Measurements from ENCODE around the gene BDH2.

Gene BDH2

DNA sequence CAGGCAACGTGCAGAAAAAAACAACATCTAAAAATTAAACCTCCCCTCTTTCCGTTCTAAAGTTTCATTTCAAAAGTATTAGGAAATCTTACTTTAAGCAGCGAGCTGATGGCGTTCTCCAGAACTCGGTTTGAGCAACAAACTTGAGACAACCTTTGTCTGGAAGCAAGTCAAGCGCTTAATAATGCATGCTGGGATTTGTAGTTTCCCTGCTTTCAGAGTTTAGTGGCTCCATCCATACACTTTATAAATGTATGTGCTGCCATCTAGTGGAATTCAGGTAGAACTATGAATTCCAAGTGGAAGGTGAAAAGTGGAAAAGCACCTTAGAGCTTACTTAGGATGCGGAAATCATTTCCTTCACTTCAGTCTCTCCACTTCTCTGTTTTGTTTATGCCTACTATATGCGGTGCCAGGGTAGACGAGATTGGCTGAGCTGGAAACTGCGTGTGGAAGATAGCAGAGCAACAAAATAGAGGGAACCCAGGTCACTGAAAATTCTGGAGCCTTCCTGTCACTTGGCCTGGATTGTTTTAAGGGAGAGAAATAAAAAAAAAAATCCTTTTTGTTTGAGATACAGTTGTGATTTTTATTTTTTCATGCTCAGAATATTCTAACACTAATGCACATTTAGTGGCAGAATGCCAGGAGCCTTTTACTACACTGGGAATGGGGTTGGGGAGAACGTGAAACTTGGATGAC lies at the start of gene BDH2:
TSS of gene BDH2 (minus strand) at position 144 of the 702 bp plus-strand sequence. CDS start 3,580 bp downstream, outside the sequence.
- DNase-seq: peak; percentile 70

DNA sequence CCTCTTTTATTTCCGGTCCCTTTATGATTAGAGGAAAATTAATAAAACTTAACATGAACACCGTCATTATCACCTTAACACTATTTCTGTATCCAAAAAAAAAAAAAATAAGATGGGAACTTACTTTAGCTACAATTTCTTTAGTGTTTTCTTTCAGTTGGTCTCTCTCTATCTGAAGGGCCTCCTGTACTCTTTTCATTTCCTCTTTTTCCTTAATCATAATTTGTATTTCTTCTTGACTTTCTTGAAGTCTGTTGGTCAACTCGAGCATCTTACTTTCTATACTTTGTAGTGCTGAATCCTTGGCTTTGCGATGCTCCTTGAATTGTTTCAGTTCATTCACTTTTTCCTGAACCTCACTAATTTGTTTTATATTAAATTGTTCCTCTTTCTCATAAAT lies 45.3 kb upstream of the BDH2 start:
- DNase-seq: no peak

DNA sequence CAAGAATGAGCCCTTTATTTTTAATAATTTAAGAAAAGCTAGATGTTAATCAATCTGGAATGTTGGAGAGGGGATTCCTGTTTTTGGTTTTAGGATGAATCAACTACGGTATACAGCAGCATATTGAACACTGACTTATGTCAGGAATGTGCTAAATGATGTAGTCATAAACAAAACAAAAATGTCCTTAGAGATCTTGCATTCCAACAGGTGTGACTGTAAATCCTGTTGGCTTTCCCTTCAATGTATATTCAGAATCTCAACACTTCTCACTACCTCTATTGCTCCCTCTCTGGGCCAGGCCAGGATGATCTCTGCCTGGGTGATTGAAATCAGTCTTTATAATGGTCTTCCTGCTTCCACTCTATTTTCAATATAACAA lies 37.8 kb upstream of the BDH2 start:
- no peak for DNase-seq

DNA sequence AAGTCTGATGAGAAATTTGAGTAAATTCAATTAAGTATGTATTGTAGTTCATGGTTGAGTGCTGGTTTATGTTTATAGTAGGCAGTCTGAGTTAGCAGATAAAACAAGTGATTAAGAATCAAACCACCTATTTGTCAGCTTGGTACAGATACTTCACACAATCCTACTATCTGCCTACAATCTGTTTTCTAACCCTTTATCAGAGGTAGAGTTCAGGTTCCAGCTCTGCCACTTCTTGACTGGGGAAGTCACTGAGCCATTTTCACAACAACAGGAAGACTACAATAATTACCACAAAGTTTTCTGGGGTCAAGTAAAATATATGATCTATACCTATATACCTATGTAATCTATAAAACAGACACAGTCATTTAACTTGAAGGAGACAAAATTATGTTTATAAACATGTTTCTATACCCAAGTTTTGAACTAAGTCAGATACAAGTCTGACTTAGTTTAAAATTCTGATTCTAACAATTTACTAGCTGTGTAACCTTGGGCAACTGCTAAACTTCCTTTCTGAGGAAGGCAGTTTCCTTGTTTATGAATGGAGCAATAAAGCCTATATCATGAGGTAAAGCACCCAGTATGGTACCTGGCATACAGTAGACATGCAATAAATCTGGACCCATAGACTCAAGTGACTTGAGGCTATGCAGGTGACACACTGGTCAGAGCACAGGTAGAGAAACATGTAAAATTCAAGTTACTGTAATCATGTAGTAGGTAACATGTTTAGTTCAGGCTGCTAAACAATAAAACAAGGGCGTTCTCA lies 37.2 kb upstream of the BDH2 start:
- no peak for DNase-seq

DNA sequence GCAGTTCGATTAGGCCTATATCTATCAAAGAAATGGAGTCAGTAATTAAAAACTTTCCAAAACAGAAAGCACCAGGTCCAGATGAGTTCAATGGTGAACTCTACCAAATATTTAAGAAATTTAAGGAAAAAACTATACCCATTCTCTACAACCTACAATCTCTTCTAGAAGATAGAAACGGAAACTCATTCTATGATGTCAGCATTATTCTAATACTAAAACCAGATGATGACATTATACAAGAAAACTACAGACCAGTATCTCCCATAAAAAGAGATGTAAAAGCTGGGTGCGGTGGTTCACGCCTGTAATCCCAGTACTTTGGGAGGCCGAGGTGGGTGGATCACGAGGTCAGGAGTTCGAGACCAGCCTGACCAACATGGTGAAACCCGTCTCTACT lies 29.5 kb upstream of the BDH2 start:
- no peak for DNase-seq

DNA sequence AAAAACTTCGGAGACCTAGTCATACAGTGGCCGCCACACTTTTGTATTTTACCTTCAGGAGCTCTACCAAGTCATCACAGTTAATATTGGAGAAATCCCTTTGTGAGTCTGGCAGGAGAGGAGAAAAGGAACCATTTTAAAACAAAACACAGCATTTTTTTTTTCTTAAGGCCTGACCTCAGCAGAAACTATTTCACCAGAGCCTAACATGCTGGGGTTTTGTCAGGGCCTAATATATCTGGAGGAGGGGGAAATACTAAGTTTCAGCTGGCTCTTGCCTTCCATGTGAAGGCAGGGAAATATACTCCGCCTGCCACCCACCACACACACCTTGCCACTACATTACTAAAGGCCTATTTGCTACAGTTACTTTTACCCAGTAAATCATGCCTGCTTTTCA lies 26.5 kb upstream of the BDH2 start:
- DNase-seq: no peak

DNA sequence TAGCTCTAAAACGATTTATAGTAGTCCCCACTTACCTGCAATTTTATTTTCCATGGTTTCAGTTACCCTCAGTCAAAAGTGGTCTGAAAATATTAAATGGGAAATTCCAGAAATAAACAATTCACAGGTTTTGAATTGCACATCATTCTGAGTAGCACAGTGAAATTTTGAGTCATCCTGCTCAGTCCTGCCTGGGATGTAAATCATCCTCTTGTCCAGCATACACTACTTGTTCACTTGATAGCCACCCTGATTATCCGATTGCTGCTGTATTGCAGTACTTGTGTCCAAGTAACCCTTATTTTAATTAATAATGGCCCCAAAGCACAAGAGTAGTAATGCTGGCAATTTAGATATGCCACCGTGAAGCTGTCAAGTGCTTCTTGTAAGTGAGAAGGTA lies 23.5 kb upstream of the BDH2 start:
- no peak for DNase-seq

DNA sequence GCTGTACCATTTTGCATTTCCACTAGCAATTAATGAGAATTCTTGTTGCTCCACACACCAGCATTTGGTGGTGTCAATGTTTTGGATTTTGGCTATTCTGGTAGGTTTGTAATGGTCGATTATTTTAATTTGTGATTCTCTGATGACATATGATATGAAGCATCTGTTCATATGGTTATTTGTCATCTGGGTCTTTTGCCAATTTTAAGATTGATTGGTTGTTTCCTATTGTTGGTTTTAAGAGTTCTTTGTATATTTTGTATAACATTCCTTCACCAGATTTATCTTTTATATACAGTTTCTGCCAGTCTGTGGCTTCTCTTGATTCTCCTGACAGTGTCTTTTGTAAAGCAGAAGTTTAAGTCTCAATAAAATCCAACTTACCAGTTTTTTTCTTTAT lies 18.5 kb upstream of the BDH2 start:
- DNase-seq: no peak

DNA sequence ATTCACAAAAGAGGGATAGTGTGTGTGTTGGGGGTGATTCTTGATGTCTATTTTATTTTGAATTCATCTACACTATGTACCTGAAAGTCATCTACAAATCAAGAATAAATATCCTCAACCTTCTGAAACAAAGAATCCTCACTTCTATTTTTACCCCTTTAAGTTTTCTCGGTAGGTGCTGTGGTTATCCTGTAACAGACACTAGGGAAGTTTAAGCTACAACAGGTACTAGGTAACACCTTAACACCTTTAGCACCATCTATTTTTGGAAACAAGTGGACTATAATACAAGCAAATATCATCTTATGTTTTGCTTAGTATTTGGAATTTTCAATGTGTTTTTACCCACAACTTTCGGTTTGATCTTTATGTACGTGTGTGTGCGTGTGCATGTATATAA lies 12.0 kb upstream of the BDH2 start:
- DNase-seq: no peak

DNA sequence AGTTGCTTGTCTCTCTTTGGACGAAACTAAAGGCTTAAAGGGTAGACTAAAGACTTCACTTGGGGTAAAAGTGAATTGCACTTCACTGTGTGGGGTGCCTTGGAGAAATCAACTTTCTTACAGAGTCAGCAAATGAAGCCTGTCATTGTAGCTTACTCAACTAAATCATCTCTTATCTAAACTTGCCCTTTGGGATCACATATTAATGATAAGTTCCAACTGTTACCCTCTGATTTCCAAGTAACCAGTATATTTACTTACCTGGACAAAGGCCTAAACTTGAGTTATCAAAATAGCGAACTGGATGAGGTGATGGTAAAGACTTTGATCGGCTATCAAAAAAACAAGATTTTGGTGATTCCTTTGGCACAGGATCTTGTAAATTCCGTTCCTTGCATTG lies 8.9 kb upstream of the BDH2 start:
- no peak for DNase-seq

DNA sequence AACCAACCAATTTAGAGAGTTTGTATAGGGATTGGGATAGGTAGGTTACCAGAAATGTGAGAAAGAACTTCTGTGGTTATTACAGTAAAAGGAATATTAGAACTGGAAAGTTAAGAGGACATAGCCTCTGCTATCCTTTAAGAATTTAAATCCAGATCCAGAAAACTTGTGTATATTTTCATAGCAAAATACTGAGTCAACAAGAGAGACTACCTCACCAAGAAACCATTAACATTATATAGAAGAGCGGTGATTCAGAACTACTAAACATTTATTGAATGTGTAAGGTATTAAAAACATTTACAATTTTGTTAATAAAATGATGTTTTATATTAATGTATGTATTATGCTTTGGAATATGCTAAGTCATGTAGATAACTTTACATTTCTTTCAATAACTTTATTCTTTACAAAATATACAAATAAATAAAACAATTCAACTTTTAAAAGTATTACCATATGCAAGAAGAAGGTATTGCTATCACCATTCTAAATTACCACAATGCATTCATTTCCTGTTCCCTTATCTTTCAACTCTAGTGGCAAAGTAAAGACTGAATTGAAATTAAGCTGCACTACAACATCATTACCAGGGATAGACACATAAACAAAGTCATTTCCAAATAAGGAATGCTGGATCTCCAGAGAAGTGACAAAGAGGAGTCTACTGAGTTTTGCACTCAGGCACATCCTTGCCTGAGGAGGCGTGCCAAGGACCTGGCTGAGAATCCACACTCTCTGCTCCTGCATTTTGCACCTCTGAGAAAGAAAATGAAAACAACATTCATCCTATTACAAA lies 6.1 kb upstream of the BDH2 start:
- DNase-seq: no peak

DNA sequence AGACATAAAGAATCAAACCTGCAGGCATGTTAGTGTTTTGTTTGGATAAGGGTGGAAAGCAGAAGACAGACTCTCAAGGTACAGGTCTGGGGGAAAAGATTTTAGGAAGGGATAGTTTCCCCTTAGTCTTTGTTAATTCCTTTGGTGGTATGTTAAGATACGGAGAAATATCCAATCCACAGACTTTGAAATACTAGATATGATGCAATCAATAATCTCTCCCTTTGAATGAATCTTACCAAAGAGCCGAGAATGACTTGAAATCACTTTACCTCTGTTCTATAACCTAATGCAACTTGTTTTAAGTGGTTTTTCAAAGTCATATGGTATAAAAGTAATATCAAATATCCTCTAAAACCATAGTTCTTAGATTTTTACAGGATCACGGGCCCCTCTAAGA lies 5.3 kb upstream of the BDH2 start:
- no peak for DNase-seq

DNA sequence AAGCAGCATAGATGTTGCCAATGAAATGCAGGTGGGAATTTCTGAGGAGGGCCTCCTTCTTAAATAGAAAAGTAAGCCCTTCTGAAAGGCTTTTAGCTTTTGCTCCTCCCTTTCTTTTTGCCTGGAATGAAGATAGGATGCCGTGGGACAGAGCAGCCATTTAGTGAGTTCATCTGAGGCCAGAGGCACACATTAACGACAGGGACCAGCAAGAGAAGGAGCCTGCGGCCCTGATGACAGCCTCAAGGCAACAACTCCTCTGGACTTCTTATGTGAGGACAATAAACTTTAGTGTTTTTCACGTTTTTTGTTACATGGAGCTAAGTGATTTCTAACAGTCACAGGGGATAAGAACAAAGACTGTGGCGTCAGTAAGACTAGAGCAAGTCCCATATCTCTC lies 1.1 kb upstream of the BDH2 start:
- no peak for DNase-seq

DNA sequence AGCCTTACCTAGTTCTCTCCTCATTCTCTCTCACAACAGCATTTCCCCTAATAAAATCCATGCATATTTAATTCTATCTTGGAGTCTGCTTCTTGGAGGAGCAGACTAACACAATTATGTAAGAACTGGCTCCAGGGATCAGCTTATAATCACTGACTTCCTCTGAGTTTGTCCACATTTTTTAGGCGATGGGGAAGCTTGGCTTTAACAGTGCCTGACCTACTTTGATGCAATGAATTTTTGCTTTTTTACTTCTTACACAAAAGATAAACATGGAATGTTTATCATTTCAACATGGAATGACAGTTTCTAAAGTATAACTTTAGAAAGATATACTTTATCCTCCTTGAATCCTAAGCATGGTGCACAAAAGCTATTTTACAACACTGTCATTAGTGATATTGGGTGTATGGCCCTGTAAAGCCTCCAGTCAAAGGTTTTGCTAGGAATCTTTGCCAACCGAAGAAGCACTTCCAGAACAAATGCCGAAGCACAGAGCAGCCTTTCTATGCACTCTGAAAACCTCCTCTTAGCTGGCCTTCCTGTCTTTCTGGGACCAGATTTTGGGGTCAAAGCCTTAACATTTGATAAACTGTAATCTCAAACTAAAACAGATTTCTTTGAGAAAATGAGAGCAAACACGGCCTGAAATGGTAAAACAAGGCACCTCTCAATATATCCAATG lies 736 bp downstream of the BDH2 start:
- DNase-seq: no peak

DNA sequence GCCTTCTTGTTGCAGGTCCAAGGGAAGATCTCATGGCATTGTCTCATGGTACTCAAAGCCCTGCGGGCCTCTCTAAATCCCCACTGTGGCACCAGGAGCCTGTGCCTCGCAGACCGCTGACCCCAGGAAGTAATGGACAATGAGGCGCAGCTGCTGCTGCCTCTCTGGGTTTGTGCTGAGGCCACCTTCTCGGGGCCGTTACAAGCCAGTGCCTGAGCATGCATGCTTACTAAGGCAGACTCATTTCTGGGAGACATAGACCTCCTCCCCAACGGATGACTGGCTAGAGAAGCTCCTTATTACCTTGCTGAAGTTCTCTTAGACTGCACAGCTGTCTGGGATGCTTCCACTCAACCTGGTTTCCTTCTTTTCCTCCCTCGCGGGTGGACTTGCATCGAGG lies 1.3 kb downstream of the BDH2 start:
- DNase-seq: no peak

DNA sequence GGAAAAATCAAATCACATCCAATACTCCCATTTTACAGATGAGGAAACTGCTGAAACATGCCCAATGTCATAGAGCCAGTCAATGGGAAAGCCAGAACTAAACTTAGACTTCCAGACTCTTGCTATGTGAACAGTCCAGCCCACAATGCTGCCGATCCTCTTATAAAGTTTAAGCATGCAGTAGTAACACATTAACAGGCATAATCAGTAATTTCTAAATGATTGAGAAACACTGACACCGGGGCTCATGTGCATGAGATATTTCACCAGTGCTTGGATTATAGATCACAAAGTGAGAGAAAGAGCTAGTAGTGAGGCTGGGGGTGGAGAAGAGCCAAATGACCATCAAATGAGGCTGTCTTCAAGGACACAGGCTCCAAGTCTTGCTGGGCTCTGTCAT lies 2.5 kb downstream of the BDH2 start:
- DNase-seq: no peak

DNA sequence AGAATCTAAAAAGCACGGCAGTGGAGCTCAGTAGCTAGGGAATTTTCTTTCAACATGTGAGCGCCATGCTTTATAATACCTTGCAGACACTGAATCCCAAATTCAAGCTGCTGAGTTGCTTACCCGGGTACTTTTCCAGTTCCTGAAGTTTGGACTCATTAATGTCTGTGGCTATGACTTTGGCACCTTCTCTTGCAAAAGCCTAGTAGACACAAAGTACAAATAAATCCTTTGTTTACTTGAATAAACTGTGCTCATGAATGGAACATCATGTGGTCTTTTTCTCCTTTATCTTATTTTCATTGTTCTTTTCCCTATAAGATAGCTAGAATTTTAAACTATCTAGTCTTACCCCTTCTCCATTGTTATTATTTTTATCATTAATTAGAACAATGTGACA lies 4.6 kb downstream of the BDH2 start:
- no peak for DNase-seq

DNA sequence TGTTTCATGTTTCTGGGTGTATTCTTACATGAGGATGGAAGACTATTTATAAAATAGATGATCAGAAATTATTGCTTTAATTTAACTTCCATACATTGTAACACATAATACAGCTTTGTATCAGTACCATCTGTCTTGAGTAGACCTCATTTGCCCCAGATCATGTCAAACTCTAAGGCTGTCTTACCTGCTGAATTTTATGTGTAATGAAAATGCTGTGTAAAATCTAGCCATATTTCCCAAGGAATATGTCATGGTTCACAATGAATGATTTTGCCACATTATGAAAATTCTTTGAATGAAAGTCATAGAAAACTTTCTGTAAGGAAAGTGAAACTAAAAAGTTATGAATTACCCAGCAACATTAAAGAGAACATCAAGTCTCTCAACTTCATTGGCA lies 7.4 kb downstream of the BDH2 start:
- no peak for DNase-seq

DNA sequence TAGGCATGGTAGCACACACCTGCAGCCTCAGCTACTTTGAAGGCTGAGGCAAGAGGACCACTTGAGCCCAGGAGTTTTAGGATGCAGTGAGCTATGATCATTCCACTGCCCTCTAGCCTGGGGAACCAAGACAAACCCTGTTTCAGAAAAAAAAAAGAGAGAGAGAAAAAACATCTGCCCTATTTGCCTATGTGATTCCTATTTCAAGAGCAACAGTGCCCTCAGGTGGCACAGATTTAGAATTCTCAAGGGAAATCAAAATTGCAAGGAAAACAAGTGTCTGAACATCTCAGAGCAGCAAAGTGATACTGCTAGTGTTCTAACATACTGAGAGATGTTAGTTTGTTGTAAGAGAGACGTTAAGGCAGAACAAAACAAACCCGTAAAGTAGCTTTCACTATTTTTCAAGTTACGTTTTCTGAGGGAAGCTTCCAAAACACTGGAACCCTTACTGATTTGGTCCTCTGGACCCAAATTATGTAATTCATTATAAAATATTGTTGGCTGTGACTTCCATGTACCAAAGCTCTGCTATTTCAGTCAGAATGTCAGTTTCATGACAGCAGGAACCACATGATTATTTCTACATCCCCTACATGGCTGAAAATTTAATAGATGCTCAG lies 7.9 kb downstream of the BDH2 start:
- peak; percentile 10 for DNase-seq

DNA sequence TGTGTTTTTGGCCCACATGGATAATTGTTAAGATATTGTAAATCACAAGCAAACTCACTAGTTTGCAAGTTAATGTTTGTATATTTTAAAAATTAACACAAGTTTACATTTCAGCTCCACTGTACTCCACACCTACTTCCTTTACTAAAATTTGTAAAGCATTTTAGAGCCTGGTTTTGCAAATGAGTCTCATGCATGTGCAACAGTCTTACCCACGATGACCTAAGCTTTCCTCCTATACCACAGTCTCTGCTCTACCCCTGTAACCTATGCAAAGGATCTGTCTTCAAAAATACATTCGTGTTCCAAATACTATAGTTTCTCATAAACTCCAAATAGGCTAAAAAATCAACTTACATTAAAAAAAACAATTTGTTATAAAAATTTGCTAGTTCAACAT lies 10.2 kb downstream of the BDH2 start:
- DNase-seq: no peak

DNA sequence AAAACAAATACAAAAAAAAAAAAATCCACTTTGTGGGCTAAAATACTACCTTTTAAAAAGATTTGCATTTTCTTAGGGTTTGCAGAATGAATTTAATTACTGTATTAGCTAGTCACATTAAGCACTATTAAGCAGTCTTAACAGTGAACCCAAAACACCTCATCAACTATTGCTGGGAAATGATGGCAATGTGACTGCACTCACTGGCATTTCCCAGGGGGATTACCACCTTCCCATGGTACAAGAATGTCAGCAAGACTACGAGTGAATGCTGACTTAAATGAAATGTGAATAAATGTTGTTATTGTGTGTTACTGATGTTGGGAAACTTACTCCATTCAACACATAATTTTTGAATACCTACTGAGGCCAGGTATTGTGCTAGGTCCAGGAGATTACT lies 13.1 kb downstream of the BDH2 start:
- DNase-seq: no peak

DNA sequence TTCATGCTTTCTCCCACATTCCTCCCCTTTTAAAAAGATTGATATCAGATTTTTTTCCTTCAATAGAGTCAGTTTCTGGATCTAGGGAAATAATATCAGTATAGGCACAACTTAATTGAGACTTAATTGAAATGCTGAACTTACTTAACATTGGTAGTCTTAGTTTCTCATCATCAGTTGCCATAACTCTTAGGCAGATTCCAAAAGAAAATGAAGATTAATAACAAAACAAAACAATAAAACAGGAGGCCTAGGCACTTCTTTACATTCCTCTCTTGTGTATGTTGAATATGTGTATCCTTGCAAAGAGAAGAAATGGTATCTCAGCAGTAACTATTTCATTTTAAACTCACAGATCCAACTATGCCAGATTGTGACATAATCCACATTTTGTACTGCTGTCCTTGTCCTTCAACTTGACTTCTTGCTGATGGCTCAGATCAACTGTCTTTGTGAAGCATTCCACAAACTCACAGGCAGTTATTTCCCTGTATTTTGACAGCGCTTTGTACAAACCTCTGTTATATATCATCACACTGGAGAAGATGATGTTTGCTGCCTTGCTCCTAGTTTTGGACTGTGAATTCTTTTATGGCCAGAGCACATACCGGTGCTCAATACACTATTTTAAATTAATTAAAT lies 14.0 kb downstream of the BDH2 start:
- no peak for DNase-seq
